Measurements from ENCODE around the gene COPS3.
A peak's percentile ranks its signal among the peaks of the same experiment; 100 is the strongest.
"Not testable (repeated sequence)": the region's sequence is repeated elsewhere in the genome, so short reads cannot be mapped to it uniquely, and the experiment has no call there.

COPS3 gene

GRCh38 chr17:17279316-17279715 lies 1.7 kb downstream of the COPS3 start:
- peak overlapping the region; percentile 90 for H3K4me3 ChIP-seq (replicated peaks; ENCODE audit: low read depth, low read length)
- DNase-seq (ENCODE audit: low read depth): no peak
- no peak for TF ChIP-seq CTCF (IDR thresholded peaks at IDR 0.05; ENCODE audit: low read length, missing control alignments)

GRCh38 chr17:17277431-17277830 lies 3.6 kb downstream of the COPS3 start:
- not testable (repeated sequence) for H3K4me3 ChIP-seq (replicated peaks; ENCODE audit: low read depth, low read length); DNase-seq (ENCODE audit: low read depth)

GRCh38 chr17:17275971-17276370 lies 5.1 kb downstream of the COPS3 start:
- no peak for TF ChIP-seq CTCF (IDR thresholded peaks at IDR 0.05; ENCODE audit: low read length, missing control alignments)
- H3K4me3 ChIP-seq (replicated peaks; ENCODE audit: low read depth, low read length): no peak overlapping the region
- no peak for DNase-seq (ENCODE audit: low read depth)

GRCh38 chr17:17269926-17270773 lies 10.9 kb downstream of the COPS3 start:
- no peak overlapping the region for H3K4me3 ChIP-seq (replicated peaks; ENCODE audit: low read depth, low read length)
- peak; percentile 29 for TF ChIP-seq CTCF (IDR thresholded peaks at IDR 0.05; ENCODE audit: low read length, missing control alignments)
- no peak for DNase-seq (ENCODE audit: low read depth)

GRCh38 chr17:17264430-17264829 lies 16.6 kb downstream of the COPS3 start:
- TF ChIP-seq CTCF (IDR thresholded peaks at IDR 0.05; ENCODE audit: low read length, missing control alignments): no peak
- H3K4me3 ChIP-seq (replicated peaks; ENCODE audit: low read depth, low read length): no peak overlapping the region
- no peak for DNase-seq (ENCODE audit: low read depth)

- TF ChIP-seq CTCF (IDR thresholded peaks at IDR 0.05; ENCODE audit: low read length, missing control alignments): no peak
- no peak overlapping the region for H3K4me3 ChIP-seq (replicated peaks; ENCODE audit: low read depth, low read length)
- no peak for DNase-seq (ENCODE audit: low read depth)
Observed at GRCh38 chr17:17258998-17259397, 22.0 kb downstream of the COPS3 start.

- no peak overlapping the region for H3K4me3 ChIP-seq (replicated peaks; ENCODE audit: low read depth, low read length)
- no peak for TF ChIP-seq CTCF (IDR thresholded peaks at IDR 0.05; ENCODE audit: low read length, missing control alignments)
- DNase-seq (ENCODE audit: low read depth): no peak
Observed at GRCh38 chr17:17258011-17258410, 23.0 kb downstream of the COPS3 start.
